PFSK-1 (cell line): ENCODE data around the gene TSC1.

ENCODE experiments used
- POLR2AphosphoS5 ChIP-seq: IDR thresholded peaks from 2 replicates; pipeline ENCODE4 v1.6.1; 2012; ENCODE audit warnings: low read depth, mild to moderate bottlenecking, control low read depth, low read length, moderate library complexity
- SIN3A ChIP-seq: IDR thresholded peaks from 2 replicates; pipeline ENCODE4 v1.6.1; 2012; ENCODE audit warnings: mild to moderate bottlenecking, low read length, moderate library complexity, borderline replicate concordance; ENCODE audit not compliant: insufficient read depth
- TAF1 ChIP-seq: IDR thresholded peaks from 2 replicates; pipeline ENCODE4 v1.6.1; 2012; ENCODE audit warnings: low read length, control low read depth, borderline replicate concordance; ENCODE audit not compliant: insufficient read depth

GRCh38 chr9:132864277-132864676 is 80.1 kb downstream of the TSC1 start:
- TF ChIP-seq SIN3A (no peak), TAF1 (no peak), POLR2AphosphoS5 (no peak)
